Measurements from ENCODE around the gene ZNF580.

The ZNF580 gene

DNA sequence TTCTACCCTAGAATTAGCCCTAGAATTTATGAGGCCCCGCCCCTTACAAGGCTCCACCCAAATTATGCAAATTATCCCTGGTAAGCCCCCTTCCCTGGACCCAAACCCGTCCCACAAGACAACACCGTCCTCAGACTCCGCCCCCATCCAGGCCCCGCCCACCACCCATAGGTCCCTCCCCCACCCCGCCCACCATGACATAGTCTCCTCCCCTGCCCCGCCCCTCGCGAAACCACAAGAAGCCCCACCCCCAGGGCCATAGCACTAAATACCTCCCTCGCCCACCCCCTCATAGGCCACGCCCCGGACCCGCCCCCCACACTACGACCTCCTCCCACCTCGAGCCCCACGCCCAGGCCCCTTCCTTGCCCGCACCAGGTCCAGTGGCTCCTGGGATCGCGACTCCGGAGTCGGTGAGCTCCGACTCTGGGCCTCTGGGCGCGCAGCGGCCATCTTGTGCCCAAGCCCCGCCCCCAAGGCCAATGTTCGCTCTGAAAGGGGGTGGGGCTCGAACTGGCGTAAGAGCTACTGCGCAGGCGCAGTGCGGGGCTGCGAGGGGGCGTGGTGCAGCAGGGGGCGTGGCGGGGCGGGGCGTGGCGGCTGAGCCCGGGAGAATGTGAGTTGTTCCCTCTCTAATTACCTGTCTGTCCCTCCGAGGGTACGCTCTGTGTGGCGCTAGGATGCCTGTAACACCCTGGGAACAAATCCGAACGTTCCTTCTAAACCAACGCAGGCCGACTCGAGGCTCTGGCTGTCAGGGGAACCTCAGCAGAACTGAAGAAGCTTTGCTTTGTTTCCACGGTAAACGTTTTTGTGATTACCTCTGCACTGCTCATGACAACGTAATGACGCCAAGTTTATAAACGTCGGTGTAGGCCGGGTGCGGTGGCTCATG is 16.4 kb upstream of the ZNF580 start, which contains the start of gene ZNF784 (continued):
- TF ChIP-seq, protein P1, sequence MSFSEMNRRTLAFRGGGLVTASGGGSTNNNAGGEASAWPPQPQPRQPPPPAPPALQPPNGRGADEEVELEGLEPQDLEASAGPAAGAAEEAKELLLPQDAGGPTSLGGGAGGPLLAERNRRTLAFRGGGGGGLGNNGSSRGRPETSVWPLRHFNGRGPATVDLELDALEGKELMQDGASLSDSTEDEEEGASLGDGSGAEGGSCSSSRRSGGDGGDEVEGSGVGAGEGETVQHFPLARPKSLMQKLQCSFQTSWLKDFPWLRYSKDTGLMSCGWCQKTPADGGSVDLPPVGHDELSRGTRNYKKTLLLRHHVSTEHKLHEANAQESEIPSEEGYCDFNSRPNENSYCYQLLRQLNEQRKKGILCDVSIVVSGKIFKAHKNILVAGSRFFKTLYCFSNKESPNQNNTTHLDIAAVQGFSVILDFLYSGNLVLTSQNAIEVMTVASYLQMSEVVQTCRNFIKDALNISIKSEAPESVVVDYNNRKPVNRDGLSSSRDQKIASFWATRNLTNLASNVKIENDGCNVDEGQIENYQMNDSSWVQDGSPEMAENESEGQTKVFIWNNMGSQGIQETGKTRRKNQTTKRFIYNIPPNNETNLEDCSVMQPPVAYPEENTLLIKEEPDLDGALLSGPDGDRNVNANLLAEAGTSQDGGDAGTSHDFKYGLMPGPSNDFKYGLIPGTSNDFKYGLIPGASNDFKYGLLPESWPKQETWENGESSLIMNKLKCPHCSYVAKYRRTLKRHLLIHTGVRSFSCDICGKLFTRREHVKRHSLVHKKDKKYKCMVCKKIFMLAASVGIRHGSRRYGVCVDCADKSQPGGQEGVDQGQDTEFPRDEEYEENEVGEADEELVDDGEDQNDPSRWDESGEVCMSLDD (tag by site-specific recombination; IDR thresholded peaks at IDR 0.05) = no peak
- 0 out of 2 replicates have a peak, but pooled peaks have one; percentile 10 for TF ChIP-seq EGR2 (tag by site-specific recombination; IDR thresholded peaks at IDR 0.05; ENCODE audit: low read depth)
- TF ChIP-seq ZNF571 (tag by site-specific recombination; IDR thresholded peaks at IDR 0.05) = no peak
- TF ChIP-seq, protein P2, sequence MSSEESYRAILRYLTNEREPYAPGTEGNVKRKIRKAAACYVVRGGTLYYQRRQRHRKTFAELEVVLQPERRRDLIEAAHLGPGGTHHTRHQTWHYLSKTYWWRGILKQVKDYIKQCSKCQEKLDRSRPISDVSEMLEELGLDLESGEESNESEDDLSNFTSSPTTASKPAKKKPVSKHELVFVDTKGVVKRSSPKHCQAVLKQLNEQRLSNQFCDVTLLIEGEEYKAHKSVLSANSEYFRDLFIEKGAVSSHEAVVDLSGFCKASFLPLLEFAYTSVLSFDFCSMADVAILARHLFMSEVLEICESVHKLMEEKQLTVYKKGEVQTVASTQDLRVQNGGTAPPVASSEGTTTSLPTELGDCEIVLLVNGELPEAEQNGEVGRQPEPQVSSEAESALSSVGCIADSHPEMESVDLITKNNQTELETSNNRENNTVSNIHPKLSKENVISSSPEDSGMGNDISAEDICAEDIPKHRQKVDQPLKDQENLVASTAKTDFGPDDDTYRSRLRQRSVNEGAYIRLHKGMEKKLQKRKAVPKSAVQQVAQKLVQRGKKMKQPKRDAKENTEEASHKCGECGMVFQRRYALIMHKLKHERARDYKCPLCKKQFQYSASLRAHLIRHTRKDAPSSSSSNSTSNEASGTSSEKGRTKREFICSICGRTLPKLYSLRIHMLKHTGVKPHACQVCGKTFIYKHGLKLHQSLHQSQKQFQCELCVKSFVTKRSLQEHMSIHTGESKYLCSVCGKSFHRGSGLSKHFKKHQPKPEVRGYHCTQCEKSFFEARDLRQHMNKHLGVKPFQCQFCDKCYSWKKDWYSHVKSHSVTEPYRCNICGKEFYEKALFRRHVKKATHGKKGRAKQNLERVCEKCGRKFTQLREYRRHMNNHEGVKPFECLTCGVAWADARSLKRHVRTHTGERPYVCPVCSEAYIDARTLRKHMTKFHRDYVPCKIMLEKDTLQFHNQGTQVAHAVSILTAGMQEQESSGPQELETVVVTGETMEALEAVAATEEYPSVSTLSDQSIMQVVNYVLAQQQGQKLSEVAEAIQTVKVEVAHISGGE (tag by site-specific recombination; conservative IDR thresholded peaks at IDR 0.05; ENCODE audit: low read depth) = 0 out of 2 replicates have a peak, but pooled peaks have one; percentile 31
- TF ChIP-seq ZNF561 (tag by site-specific recombination; IDR thresholded peaks at IDR 0.05; ENCODE audit: borderline replicate concordance) = 0 out of 2 replicates have a peak, but pooled peaks have one; percentile 72
- TF ChIP-seq, protein P3, sequence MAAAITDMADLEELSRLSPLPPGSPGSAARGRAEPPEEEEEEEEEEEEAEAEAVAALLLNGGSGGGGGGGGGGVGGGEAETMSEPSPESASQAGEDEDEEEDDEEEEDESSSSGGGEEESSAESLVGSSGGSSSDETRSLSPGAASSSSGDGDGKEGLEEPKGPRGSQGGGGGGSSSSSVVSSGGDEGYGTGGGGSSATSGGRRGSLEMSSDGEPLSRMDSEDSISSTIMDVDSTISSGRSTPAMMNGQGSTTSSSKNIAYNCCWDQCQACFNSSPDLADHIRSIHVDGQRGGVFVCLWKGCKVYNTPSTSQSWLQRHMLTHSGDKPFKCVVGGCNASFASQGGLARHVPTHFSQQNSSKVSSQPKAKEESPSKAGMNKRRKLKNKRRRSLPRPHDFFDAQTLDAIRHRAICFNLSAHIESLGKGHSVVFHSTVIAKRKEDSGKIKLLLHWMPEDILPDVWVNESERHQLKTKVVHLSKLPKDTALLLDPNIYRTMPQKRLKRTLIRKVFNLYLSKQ (tag by site-specific recombination; IDR thresholded peaks at IDR 0.05; ENCODE audit: borderline replicate concordance) = no peak
- TF ChIP-seq, protein P4, sequence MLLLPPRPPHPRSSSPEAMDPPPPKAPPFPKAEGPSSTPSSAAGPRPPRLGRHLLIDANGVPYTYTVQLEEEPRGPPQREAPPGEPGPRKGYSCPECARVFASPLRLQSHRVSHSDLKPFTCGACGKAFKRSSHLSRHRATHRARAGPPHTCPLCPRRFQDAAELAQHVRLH (tag by site-specific recombination; IDR thresholded peaks at IDR 0.05) = no peak
- TF ChIP-seq, protein P5, sequence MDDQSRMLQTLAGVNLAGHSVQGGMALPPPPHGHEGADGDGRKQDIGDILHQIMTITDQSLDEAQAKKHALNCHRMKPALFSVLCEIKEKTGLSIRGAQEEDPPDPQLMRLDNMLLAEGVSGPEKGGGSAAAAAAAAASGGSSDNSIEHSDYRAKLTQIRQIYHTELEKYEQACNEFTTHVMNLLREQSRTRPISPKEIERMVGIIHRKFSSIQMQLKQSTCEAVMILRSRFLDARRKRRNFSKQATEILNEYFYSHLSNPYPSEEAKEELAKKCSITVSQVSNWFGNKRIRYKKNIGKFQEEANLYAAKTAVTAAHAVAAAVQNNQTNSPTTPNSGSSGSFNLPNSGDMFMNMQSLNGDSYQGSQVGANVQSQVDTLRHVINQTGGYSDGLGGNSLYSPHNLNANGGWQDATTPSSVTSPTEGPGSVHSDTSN (CRISPR knock-in tag; IDR thresholded peaks at IDR 0.05) = peak; percentile 79
- no peak for TF ChIP-seq ZNF623 (tag by site-specific recombination; IDR thresholded peaks at IDR 0.05)
- TF ChIP-seq MYNN (tag by site-specific recombination; IDR thresholded peaks at IDR 0.05; ENCODE audit: borderline replicate concordance) = no peak
- peak; percentile 54; the same call in 1 of the 2 replicates for TF ChIP-seq YY1 (tag by site-specific recombination; IDR thresholded peaks at IDR 0.05)
- TF ChIP-seq ZNF274 (IDR thresholded peaks at IDR 0.05; ENCODE audit: low read length) = no peak
- no peak for TF ChIP-seq ZNF274 (tag by site-specific recombination; IDR thresholded peaks at IDR 0.05; ENCODE audit: borderline replicate concordance)
- TF ChIP-seq ZNF169 (tag by site-specific recombination; IDR thresholded peaks at IDR 0.05) = no peak
- TF ChIP-seq ZNF610 (tag by site-specific recombination; IDR thresholded peaks at IDR 0.05; ENCODE audit: borderline replicate concordance) = no peak
- TF ChIP-seq, protein P6, sequence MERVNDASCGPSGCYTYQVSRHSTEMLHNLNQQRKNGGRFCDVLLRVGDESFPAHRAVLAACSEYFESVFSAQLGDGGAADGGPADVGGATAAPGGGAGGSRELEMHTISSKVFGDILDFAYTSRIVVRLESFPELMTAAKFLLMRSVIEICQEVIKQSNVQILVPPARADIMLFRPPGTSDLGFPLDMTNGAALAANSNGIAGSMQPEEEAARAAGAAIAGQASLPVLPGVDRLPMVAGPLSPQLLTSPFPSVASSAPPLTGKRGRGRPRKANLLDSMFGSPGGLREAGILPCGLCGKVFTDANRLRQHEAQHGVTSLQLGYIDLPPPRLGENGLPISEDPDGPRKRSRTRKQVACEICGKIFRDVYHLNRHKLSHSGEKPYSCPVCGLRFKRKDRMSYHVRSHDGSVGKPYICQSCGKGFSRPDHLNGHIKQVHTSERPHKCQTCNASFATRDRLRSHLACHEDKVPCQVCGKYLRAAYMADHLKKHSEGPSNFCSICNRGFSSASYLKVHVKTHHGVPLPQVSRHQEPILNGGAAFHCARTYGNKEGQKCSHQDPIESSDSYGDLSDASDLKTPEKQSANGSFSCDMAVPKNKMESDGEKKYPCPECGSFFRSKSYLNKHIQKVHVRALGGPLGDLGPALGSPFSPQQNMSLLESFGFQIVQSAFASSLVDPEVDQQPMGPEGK (tag by site-specific recombination; IDR thresholded peaks at IDR 0.05) = peak; percentile 44
- TF ChIP-seq ZIC2 (tag by site-specific recombination; IDR thresholded peaks at IDR 0.05) = no peak
- no peak for TF ChIP-seq ZNF19 (tag by site-specific recombination; IDR thresholded peaks at IDR 0.05; ENCODE audit: low read depth)
- TF ChIP-seq ZNF302 (tag by site-specific recombination; IDR thresholded peaks at IDR 0.05; ENCODE audit: low read depth) = no peak
- TF ChIP-seq ZNF548 (tag by site-specific recombination; IDR thresholded peaks at IDR 0.05) = no peak
- TF ChIP-seq, protein P7, sequence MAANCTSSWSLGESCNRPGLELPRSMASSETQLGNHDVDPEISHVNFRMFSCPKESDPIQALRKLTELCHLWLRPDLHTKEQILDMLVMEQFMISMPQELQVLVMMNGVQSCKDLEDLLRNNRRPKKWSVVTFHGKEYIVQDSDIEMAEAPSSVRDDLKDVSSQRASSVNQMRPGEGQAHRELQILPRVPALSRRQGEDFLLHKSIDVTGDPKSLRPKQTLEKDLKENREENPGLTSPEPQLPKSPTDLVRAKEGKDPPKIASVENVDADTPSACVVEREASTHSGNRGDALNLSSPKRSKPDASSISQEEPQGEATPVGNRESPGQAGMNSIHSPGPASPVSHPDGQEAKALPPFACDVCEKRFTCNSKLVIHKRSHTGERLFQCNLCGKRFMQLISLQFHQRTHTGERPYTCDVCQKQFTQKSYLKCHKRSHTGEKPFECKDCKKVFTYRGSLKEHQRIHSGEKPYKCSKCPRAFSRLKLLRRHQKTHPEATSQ (tag by site-specific recombination; IDR thresholded peaks at IDR 0.05) = no peak
- peak; percentile 67; the same call in 1 of the 2 replicates for TF ChIP-seq ZBTB20 (tag by site-specific recombination; IDR thresholded peaks at IDR 0.05)
- peak; percentile 94 for TF ChIP-seq SP3 (tag by site-specific recombination; IDR thresholded peaks at IDR 0.05)
- TF ChIP-seq YY2 (tag by site-specific recombination; IDR thresholded peaks at IDR 0.05) = 0 out of 2 replicates have a peak, but pooled peaks have one; percentile 29
- TF ChIP-seq ZSCAN30 (tag by site-specific recombination; IDR thresholded peaks at IDR 0.05) = no peak
- TF ChIP-seq ZNF155 (tag by site-specific recombination; IDR thresholded peaks at IDR 0.05) = no peak

All from HEK293 (cell line).